A673 (cell line): ENCODE data around the gene DAPK1. TPM values are rescaled to one million over a fixed set of nuclear protein-coding genes. Genes with fewer than 3 reads are reported as not detected.

Source experiments
- BruUV-seq: library from RNA; stranded (reverse); fragments of 400-500 nt; replicated peaks from 2 replicates; lab custom pipeline; 2021; lab: Mats Ljungman, UMichigan
- CTCF ChIA-PET: fragments of 300-600 bp; sonication (Branson Sonifier 250); formaldehyde crosslinking; loops from one replicate; lab custom pipeline; 2022; ENCODE audit warnings: antibody characterized with exemption; lab: Charles Lee
- POLR2A ChIA-PET: fragments of 300-600 bp; sonication (Branson Sonifier 250); formaldehyde crosslinking; loops from one replicate; lab custom pipeline; 2022; ENCODE audit warnings: antibody characterized with exemption; ENCODE audit not compliant: low non-redundant PET; lab: Charles Lee
- DNase-seq: peaks from one replicate; pipeline ENCODE4 v3.0.0-alpha.2; 2015; ENCODE audit warnings: low spot score
- H3K27ac ChIP-seq: fragments of 200-600 bp; sonication (generic); 2 replicates; pipeline ENCODE4 v1.5.1; 2016; ENCODE audit warnings: mixed run types, low read depth, mild to moderate bottlenecking, mixed read lengths, antibody characterized with exemption, low read length; ENCODE audit not compliant: poor library complexity, severe bottlenecking
- H3K27me3 ChIP-seq: fragments of 200-600 bp; sonication (generic); replicated peaks from 2 replicates; pipeline ENCODE4 v1.6.1; 2017; ENCODE audit warnings: mixed run types, low read depth, mild to moderate bottlenecking, mixed read lengths, antibody characterized with exemption, low read length; ENCODE audit not compliant: insufficient read depth, poor library complexity
- H3K36me3 ChIP-seq: fragments of 200-600 bp; sonication (generic); 2 replicates; pipeline ENCODE4 v1.6.1; 2016; ENCODE audit warnings: mixed run types, mild to moderate bottlenecking, mixed read lengths, antibody characterized with exemption, low read length; ENCODE audit not compliant: insufficient read depth, poor library complexity, severe bottlenecking
- H3K4me1 ChIP-seq: fragments of 200-600 bp; sonication (generic); 2 replicates; pipeline ENCODE4 v1.6.1; 2017; ENCODE audit warnings: mixed run types, mild to moderate bottlenecking, mixed read lengths, antibody characterized with exemption, low read length; ENCODE audit not compliant: insufficient read depth, poor library complexity, severe bottlenecking
- H3K4me3 ChIP-seq: fragments of 200-600 bp; sonication (generic); 2 replicates; pipeline ENCODE4 v1.5.1; 2016; ENCODE audit warnings: low read depth, mixed run types, mild to moderate bottlenecking, mixed read lengths, low read length; ENCODE audit not compliant: poor library complexity, severe bottlenecking
- H3K9me3 ChIP-seq: fragments of 200-600 bp; sonication (generic); 2 replicates; pipeline ENCODE4 v1.6.1; 2016; ENCODE audit warnings: mixed run types, low read depth, mild to moderate bottlenecking, mixed read lengths, antibody characterized with exemption, low read length; ENCODE audit not compliant: poor library complexity, severe bottlenecking
- EZH2 ChIP-seq: fragments of 200-600 bp; sonication (generic); IDR thresholded peaks from 2 replicates; pipeline ENCODE4 v1.6.1; 2017; ENCODE audit warnings: borderline replicate concordance, low read depth, mild to moderate bottlenecking, mixed read lengths, antibody characterized with exemption, low read length; ENCODE audit not compliant: poor library complexity, severe bottlenecking
- intact Hi-C: fragments of 100-400 bp; cut with micrococcal nuclease; formaldehyde crosslinking; loops from one replicate; pipeline ENCODE4 v1.10.0; 2022; ENCODE audit not compliant: unreplicated experiment
- total RNA-seq: library from RNA; stranded (reverse); gene quantifications from 2 replicates; pipeline ENCODE4 v1.2.3, GENCODE V29; 2021
- TF ChIP-seq, protein P1 (sequence below): fragments of 300-800, 200-600 bp; sonication (generic); conservative IDR thresholded peaks from 2 replicates; pipeline ENCODE4 v1.5.1; 2017; ENCODE audit warnings: low read depth, mild to moderate bottlenecking, antibody characterized with exemption, low read length, moderate library complexity, mixed read lengths

DAPK1 gene
- total RNA-seq, 1 experiment from 2014 or later = 380 TPM

GRCh38 chr9:87609486-87609885 is 111.8 kb downstream of the DAPK1 start:
- H3K9me3 ChIP-seq = no peaks in the 10 kb centered on the region
- no peak overlapping the region for H3K27ac ChIP-seq
- no peak for TF ChIP-seq EZH2
- TF ChIP-seq, protein P1, sequence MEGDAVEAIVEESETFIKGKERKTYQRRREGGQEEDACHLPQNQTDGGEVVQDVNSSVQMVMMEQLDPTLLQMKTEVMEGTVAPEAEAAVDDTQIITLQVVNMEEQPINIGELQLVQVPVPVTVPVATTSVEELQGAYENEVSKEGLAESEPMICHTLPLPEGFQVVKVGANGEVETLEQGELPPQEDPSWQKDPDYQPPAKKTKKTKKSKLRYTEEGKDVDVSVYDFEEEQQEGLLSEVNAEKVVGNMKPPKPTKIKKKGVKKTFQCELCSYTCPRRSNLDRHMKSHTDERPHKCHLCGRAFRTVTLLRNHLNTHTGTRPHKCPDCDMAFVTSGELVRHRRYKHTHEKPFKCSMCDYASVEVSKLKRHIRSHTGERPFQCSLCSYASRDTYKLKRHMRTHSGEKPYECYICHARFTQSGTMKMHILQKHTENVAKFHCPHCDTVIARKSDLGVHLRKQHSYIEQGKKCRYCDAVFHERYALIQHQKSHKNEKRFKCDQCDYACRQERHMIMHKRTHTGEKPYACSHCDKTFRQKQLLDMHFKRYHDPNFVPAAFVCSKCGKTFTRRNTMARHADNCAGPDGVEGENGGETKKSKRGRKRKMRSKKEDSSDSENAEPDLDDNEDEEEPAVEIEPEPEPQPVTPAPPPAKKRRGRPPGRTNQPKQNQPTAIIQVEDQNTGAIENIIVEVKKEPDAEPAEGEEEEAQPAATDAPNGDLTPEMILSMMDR = no peak
- ChIA-PET POLR2A (no interaction called here), CTCF (no interaction called here)
- peaks cover 95% of the 10 kb centered on the region for H3K36me3 ChIP-seq
- DNase-seq = no peak
- H3K4me1 ChIP-seq = peaks cover 64% of the 10 kb centered on the region
- no peaks in the 10 kb centered on the region for H3K27me3 ChIP-seq
- H3K4me3 ChIP-seq = no peak overlapping the region
- BruUV-seq = no TSS peak
- intact Hi-C loops = no loop called here

DNA sequence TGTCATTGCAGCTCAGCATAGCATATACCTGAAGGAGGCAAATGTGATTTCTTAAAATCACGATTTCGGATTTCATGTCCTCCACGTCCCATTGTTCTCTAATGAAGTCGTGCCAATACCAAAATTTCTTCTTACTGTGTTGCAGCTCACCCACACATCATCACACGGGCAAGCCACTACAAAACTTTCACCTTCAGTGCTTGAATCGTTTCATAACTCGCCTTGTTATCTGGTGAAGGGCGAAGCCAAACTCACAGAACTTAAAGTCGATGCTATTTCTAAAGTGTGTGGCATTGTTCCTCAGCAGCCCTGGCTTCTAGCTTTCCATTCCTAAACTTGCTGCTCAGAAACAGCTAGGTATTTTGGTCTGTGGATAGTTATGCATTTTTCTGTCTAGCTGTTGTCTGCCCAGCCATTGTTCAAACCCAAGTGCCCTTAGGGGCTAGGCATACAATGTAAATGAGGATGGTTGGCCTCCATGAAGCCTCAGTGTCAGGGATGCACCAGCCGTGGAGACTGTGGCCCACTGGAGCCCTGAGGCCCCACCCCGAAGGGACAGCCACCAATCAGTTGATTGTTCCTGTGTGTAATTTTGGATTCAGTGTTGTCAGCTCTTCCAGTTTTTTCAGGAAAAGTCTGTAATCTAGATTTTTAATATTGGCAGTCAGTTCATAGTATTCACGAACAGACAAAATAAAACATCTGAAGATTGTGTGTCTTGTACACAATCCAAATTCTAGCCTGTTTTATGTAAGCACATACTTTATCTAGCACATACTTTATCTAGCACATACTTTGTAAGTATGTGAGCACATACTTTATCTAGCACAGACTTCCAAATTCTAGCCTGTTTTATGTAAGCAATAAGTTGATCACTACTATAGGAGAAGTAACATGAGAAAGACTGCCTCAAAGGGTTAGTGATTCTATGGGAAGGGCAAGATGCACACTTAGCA is 112.8 kb downstream of the DAPK1 start:
- CTCF ChIA-PET = no interaction called here
- H3K9me3 ChIP-seq = no peaks in the 10 kb centered on the region
- H3K27ac ChIP-seq = peak overlapping the region; percentile 14
- no peaks in the 10 kb centered on the region for H3K27me3 ChIP-seq
- TF ChIP-seq EZH2 = no peak
- TF ChIP-seq, protein P1 = no peak
- H3K4me3 ChIP-seq = no peak overlapping the region
- no TSS peak for BruUV-seq
- POLR2A ChIA-PET = no interaction called here
- H3K4me1 ChIP-seq = peaks cover 54% of the 10 kb centered on the region
- intact Hi-C loops = no loop called here
- no peak for DNase-seq
- peaks cover 95% of the 10 kb centered on the region for H3K36me3 ChIP-seq

DNA sequence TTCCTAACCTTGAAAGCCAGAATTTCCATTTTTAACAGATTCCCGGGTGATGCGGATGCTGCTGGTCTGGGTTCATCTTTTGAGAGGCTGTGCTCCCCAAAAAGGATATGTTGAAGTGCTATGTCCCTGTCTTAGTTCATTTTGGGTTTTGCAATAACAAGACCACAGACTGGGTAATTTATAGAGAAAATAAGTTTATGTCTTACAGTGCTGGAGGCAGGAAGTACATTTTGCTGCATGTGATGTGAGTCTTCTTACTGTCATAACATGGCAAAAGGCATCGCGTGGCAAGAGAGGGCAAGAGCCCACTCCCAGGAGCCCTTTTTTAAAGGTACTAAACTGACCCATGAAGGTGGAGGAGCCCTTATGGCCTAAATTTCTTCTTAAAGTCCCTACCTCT is 114.1 kb downstream of the DAPK1 start:
- H3K27me3 ChIP-seq = no peaks in the 10 kb centered on the region

More for the DNA sequence above, 114.1 kb downstream of the DAPK1 start:
- no peak for DNase-seq
- BruUV-seq = no TSS peak
- Histone ChIP-seq H3K4me1 (peaks cover 44% of the 10 kb centered on the region), H3K36me3 (peaks cover 97% of the 10 kb centered on the region), H3K9me3 (no peaks in the 10 kb centered on the region), H3K4me3 (no peak overlapping the region), H3K27ac (no peak overlapping the region)
- intact Hi-C loops = no loop called here
- TF ChIP-seq, protein P1 = no peak
- no peak for TF ChIP-seq EZH2
- ChIA-PET POLR2A (no interaction called here), CTCF (no interaction called here)
